Measurements from ENCODE around the gene PLAU.

PLAU gene

DNA sequence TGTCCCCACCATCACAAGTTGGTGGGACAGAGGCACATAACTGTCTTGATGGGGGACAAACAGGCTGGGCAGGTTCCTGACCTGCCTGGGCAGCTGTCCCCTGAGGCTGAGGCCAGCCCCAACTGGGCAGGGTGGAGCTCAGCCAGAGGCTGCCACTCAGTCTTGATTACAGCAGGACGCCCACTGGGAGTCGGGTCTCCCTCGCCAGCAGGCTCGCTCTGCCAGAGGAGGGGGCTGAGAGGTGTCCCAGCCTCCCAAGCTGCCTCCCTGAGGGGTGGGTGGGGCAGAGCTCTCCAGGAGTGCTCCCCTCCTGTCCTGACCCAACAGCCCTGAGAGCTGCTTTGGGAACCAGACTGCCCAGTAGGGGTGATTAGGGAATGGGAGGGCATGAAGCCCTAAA, 34.8 kb upstream of the PLAU start:
- H4K91ac ChIP-seq (ENCODE audit: low read length), result peak overlapping the region; percentile 47
- DNase-seq, result no peak
- peaks cover 10% of the 10 kb centered on the region for H3K79me1 ChIP-seq (replicated peaks; ENCODE audit: low read length, poor library complexity, severe bottlenecking)
- no peak overlapping the region for H3K27ac ChIP-seq (ENCODE audit: low read length, poor library complexity, severe bottlenecking)
- no peak overlapping the region for H2BK120ac ChIP-seq (ENCODE audit: low read depth, low read length)
- H3K9me3 ChIP-seq (ENCODE audit: control insufficient read depth, low read length), result no peaks in the 10 kb centered on the region
- H3K36me3 ChIP-seq (ENCODE audit: control insufficient read depth in 1 of 2, insufficient read depth in 2 of 2, low read depth in 1 of 2, low read length in 2 of 2), result peaks cover 13 to 19% of the 10 kb centered on the region in 2 experiments
- peak overlapping the region in 1 of 2 experiments; percentile 90 for H2BK12ac ChIP-seq (ENCODE audit: low read length in 2 of 2)
- H3K4me1 ChIP-seq (ENCODE audit: control insufficient read depth, insufficient read depth, low read depth, low read length), result peaks cover 16% of the 10 kb centered on the region
- H3K4me2 ChIP-seq (ENCODE audit: low read length, poor library complexity, severe bottlenecking), result no peak overlapping the region
- H3K4ac ChIP-seq (ENCODE audit: low read depth in 1 of 2, low read length in 2 of 2), result peak overlapping the region in 1 of 2 experiments; percentile 0
- WGBS, result 74% methylated on average over 4 of the region's 4 CpGs
- no peak overlapping the region for H3K4me3 ChIP-seq (ENCODE audit: insufficient read depth in 1 of 2, low read depth in 1 of 2, low read length in 2 of 2)
- no peak overlapping the region for H3K23ac ChIP-seq (ENCODE audit: low read length in 2 of 2)
- peak overlapping the region; percentile 27 for H2AK5ac ChIP-seq (ENCODE audit: low read length, severe bottlenecking)
- H2AFZ ChIP-seq (ENCODE audit: low read depth, low read length), result no peak overlapping the region
- no peak overlapping the region for H2BK5ac ChIP-seq (ENCODE audit: low read depth, low read length, poor library complexity, severe bottlenecking)
- no peak overlapping the region for H3K14ac ChIP-seq (ENCODE audit: low read length in 2 of 2)
- no peaks in the 10 kb centered on the region for H3K27me3 ChIP-seq (ENCODE audit: control insufficient read depth in 1 of 2, insufficient read depth in 1 of 2, low read length in 2 of 2)
- no peak overlapping the region for H3K9ac ChIP-seq (ENCODE audit: low read length)
- H4K8ac ChIP-seq (ENCODE audit: low read length), result no peak overlapping the region
- H2BK15ac ChIP-seq (ENCODE audit: low read depth, poor library complexity, severe bottlenecking), result no peak overlapping the region
- peak overlapping the region in 1 of 2 experiments; percentile 86 for H3K18ac ChIP-seq (ENCODE audit: low read depth in 1 of 2, low read length in 2 of 2)

DNA sequence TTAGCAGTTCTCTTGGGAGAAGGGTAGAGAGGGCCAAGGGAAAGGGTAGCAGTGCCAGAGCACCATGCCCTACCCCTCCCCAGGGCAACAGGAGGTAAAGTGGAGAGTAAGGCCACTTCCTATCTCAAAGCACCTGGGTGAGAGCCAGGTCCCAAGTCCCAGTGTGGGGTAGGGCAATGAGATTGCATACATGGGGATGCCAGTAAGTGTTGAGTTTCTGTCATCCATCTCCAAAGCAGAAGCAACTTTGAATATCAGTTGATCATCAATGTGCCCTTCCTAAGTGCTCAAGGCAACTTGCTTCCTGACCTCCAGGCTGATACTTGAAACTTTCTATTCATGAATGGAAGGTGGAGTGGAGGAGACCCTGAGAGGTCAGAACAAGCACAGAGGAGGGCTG, 34.4 kb upstream of the PLAU start:
- H3K36me3 ChIP-seq (ENCODE audit: control insufficient read depth in 1 of 2, insufficient read depth in 2 of 2, low read depth in 1 of 2, low read length in 2 of 2), result peaks cover 9 to 15% of the 10 kb centered on the region in 2 experiments
- H2AK5ac ChIP-seq (ENCODE audit: low read length, severe bottlenecking), result no peak overlapping the region
- no peak overlapping the region for H2AFZ ChIP-seq (ENCODE audit: low read depth, low read length)
- DNase-seq, result no peak
- H4K8ac ChIP-seq (ENCODE audit: low read length), result no peak overlapping the region
- no peak overlapping the region for H3K18ac ChIP-seq (ENCODE audit: low read depth in 1 of 2, low read length in 2 of 2)
- peak overlapping the region in 1 of 2 experiments; percentile 61 for H2BK12ac ChIP-seq (ENCODE audit: low read length in 2 of 2)
- H3K9ac ChIP-seq (ENCODE audit: low read length), result no peak overlapping the region
- H3K14ac ChIP-seq (ENCODE audit: low read length in 2 of 2), result no peak overlapping the region
- H2BK120ac ChIP-seq (ENCODE audit: low read depth, low read length), result no peak overlapping the region
- H3K4me3 ChIP-seq (ENCODE audit: insufficient read depth in 1 of 2, low read depth in 1 of 2, low read length in 2 of 2), result no peak overlapping the region
- no peak overlapping the region for H3K4me2 ChIP-seq (ENCODE audit: low read length, poor library complexity, severe bottlenecking)
- no peak overlapping the region for H2BK15ac ChIP-seq (ENCODE audit: low read depth, poor library complexity, severe bottlenecking)
- H3K4ac ChIP-seq (ENCODE audit: low read depth in 1 of 2, low read length in 2 of 2), result no peak overlapping the region
- H3K4me1 ChIP-seq (ENCODE audit: control insufficient read depth, insufficient read depth, low read depth, low read length), result peaks cover 16% of the 10 kb centered on the region
- H3K9me3 ChIP-seq (ENCODE audit: control insufficient read depth, low read length), result no peaks in the 10 kb centered on the region
- no peak overlapping the region for H2BK5ac ChIP-seq (ENCODE audit: low read depth, low read length, poor library complexity, severe bottlenecking)
- H4K91ac ChIP-seq (ENCODE audit: low read length), result no peak overlapping the region
- no peaks in the 10 kb centered on the region for H3K27me3 ChIP-seq (ENCODE audit: control insufficient read depth in 1 of 2, insufficient read depth in 1 of 2, low read length in 2 of 2)
- peaks cover 10% of the 10 kb centered on the region for H3K79me1 ChIP-seq (replicated peaks; ENCODE audit: low read length, poor library complexity, severe bottlenecking)
- no peak overlapping the region for H3K27ac ChIP-seq (ENCODE audit: low read length, poor library complexity, severe bottlenecking)
- no peak overlapping the region for H3K23ac ChIP-seq (ENCODE audit: low read length in 2 of 2)

DNA sequence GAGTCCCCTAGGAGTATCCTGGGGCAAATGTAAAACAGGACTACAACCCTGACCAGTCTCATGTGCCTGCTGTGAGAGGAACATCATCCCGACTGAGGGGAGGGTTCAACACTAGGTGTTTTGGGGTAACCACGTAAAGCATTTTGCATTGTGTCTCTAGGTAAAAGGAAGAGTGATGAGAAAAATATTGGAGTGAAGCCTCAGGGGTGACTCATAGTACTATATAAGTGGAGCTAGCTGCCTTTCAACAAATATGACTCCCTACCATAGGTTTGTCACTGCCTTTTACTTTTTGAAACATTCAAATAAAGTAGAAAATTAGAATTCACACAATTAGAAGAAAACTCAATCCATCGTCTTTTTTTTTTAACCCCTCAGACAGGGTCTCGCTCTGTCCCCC, 34.0 kb upstream of the PLAU start:
- 76% methylated on average over 4 of the region's 4 CpGs for WGBS

DNA sequence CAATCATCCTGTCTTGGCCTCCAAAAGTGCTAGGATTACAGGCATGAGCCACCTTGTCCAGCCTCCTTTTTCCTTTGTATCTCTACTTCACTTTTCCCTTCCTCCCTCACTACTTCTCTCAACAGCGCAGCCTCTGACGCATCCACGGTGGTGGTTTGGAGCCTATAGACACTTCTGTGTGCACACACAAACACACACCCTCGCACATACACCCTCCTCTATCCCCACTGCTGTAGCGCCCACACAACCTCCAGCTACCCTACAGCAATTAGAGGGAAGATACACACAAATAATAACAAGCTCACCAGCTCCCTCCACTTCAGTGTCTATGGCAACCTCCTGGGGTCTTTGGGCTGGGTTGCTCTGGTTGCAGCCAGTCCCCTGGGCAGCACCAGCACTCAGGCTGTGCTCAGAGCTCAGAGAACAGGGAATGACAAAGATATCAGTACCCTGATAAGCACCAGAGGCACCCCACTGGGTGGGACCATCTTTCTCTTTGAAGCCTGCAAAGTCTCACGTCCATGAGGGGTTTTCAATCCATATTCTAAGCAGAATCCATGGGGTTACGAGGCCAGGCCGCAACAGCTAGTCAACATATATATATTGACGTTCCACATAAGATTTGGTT, 33.3 kb upstream of the PLAU start:
- no peak overlapping the region for H2AK5ac ChIP-seq (ENCODE audit: low read length, severe bottlenecking)
- 90% methylated on average over 9 of the region's 9 CpGs for WGBS

More for the DNA sequence above, 34.0 kb upstream of the PLAU start:
- Histone ChIP-seq H3K9me3 (ENCODE audit: control insufficient read depth, low read length) (no peaks in the 10 kb centered on the region), H2BK12ac (ENCODE audit: low read length in 2 of 2) (no peak overlapping the region), H2AFZ (ENCODE audit: low read depth, low read length) (no peak overlapping the region), H2BK120ac (ENCODE audit: low read depth, low read length) (no peak overlapping the region), H3K18ac (ENCODE audit: low read depth in 1 of 2, low read length in 2 of 2) (no peak overlapping the region), H3K4me2 (ENCODE audit: low read length, poor library complexity, severe bottlenecking) (no peak overlapping the region), H3K27ac (ENCODE audit: low read length, poor library complexity, severe bottlenecking) (no peak overlapping the region), H3K79me1 (replicated peaks; ENCODE audit: low read length, poor library complexity, severe bottlenecking) (peaks cover 8% of the 10 kb centered on the region), H4K91ac (ENCODE audit: low read length) (no peak overlapping the region), H3K23ac (ENCODE audit: low read length in 2 of 2) (no peak overlapping the region), H2BK5ac (ENCODE audit: low read depth, low read length, poor library complexity, severe bottlenecking) (no peak overlapping the region), H3K4ac (ENCODE audit: low read depth in 1 of 2, low read length in 2 of 2) (no peak overlapping the region), H3K9ac (ENCODE audit: low read length) (no peak overlapping the region), H3K4me3 (ENCODE audit: insufficient read depth in 1 of 2, low read depth in 1 of 2, low read length in 2 of 2) (no peak overlapping the region), H3K27me3 (ENCODE audit: control insufficient read depth in 1 of 2, insufficient read depth in 1 of 2, low read length in 2 of 2) (no peaks in the 10 kb centered on the region), H2BK15ac (ENCODE audit: low read depth, poor library complexity, severe bottlenecking) (no peak overlapping the region), H3K14ac (ENCODE audit: low read length in 2 of 2) (no peak overlapping the region), H3K36me3 (ENCODE audit: control insufficient read depth in 1 of 2, insufficient read depth in 2 of 2, low read depth in 1 of 2, low read length in 2 of 2) (peaks cover 5 to 12% of the 10 kb centered on the region in 2 experiments), H4K8ac (ENCODE audit: low read length) (no peak overlapping the region), H2AK5ac (ENCODE audit: low read length, severe bottlenecking) (no peak overlapping the region), H3K4me1 (ENCODE audit: control insufficient read depth, insufficient read depth, low read depth, low read length) (peaks cover 14% of the 10 kb centered on the region)
- peak; percentile 38 for DNase-seq

More for the DNA sequence above, 33.3 kb upstream of the PLAU start:
- Histone ChIP-seq H3K9ac (ENCODE audit: low read length) (no peak overlapping the region), H4K8ac (ENCODE audit: low read length) (no peak overlapping the region), H3K14ac (ENCODE audit: low read length in 2 of 2) (no peak overlapping the region), H3K4me1 (ENCODE audit: control insufficient read depth, insufficient read depth, low read depth, low read length) (peaks cover 11% of the 10 kb centered on the region), H3K27ac (ENCODE audit: low read length, poor library complexity, severe bottlenecking) (no peak overlapping the region), H3K27me3 (ENCODE audit: control insufficient read depth in 1 of 2, insufficient read depth in 1 of 2, low read length in 2 of 2) (no peaks in the 10 kb centered on the region), H3K23ac (ENCODE audit: low read length in 2 of 2) (no peak overlapping the region), H3K9me3 (ENCODE audit: control insufficient read depth, low read length) (no peaks in the 10 kb centered on the region), H2AFZ (ENCODE audit: low read depth, low read length) (no peak overlapping the region), H4K91ac (ENCODE audit: low read length) (peak overlapping the region; percentile 14), H3K4me3 (ENCODE audit: insufficient read depth in 1 of 2, low read depth in 1 of 2, low read length in 2 of 2) (no peak overlapping the region), H3K36me3 (ENCODE audit: control insufficient read depth in 1 of 2, insufficient read depth in 2 of 2, low read depth in 1 of 2, low read length in 2 of 2) (peaks cover 0 to 6% of the 10 kb centered on the region in 2 experiments), H2BK15ac (ENCODE audit: low read depth, poor library complexity, severe bottlenecking) (no peak overlapping the region), H2BK120ac (ENCODE audit: low read depth, low read length) (no peak overlapping the region), H2BK5ac (ENCODE audit: low read depth, low read length, poor library complexity, severe bottlenecking) (no peak overlapping the region), H3K4me2 (ENCODE audit: low read length, poor library complexity, severe bottlenecking) (no peak overlapping the region), H3K4ac (ENCODE audit: low read depth in 1 of 2, low read length in 2 of 2) (no peak overlapping the region), H3K79me1 (replicated peaks; ENCODE audit: low read length, poor library complexity, severe bottlenecking) (peaks cover 2% of the 10 kb centered on the region), H2BK12ac (ENCODE audit: low read length in 2 of 2) (peak overlapping the region in 1 of 2 experiments; percentile 18), H3K18ac (ENCODE audit: low read depth in 1 of 2, low read length in 2 of 2) (no peak overlapping the region)
- no peak for DNase-seq
